ENCODE data around the gene WDR74. TPM values are rescaled to one million over a fixed set of nuclear protein-coding genes. Genes with fewer than 3 reads are reported as not detected.

The WDR74 gene
- total RNA-seq, 2 donors from 2014 or later, result 19.8 to 55.2 TPM

- Histone ChIP-seq H3K36me3 (peaks cover 25% of the 10 kb centered on the region), H3K27me3 (replicated peaks; ENCODE audit: insufficient read depth) (no peaks in the 10 kb centered on the region), H3K9me3 (no peaks in the 10 kb centered on the region), H3K27ac (peak within 1 kb of the TSS; percentile 86 to 94), H3K4me3 (peak within 1 kb of the TSS; percentile 98), H3K4me1 (ENCODE audit: control insufficient read depth in 1 of 2, low read depth in 2 of 2) (peaks cover 13 to 28% of the 10 kb centered on the region in 2 donors)
- TF ChIP-seq, protein P1, sequence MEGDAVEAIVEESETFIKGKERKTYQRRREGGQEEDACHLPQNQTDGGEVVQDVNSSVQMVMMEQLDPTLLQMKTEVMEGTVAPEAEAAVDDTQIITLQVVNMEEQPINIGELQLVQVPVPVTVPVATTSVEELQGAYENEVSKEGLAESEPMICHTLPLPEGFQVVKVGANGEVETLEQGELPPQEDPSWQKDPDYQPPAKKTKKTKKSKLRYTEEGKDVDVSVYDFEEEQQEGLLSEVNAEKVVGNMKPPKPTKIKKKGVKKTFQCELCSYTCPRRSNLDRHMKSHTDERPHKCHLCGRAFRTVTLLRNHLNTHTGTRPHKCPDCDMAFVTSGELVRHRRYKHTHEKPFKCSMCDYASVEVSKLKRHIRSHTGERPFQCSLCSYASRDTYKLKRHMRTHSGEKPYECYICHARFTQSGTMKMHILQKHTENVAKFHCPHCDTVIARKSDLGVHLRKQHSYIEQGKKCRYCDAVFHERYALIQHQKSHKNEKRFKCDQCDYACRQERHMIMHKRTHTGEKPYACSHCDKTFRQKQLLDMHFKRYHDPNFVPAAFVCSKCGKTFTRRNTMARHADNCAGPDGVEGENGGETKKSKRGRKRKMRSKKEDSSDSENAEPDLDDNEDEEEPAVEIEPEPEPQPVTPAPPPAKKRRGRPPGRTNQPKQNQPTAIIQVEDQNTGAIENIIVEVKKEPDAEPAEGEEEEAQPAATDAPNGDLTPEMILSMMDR (IDR thresholded peaks at IDR 0.05), result no peak
- DNase-seq (ENCODE audit: low spot score) (peak; percentile 72), ATAC-seq (ENCODE audit: insufficient number of reproducible peaks, low FRiP score, low read depth) (peak; percentile 89)
Measured at GRCh38 chr11:62805076-62805892, 34.1 kb downstream of the WDR74 start, which contains the start of gene NXF1. Gene NXF1, minus strand, starts transcription at chr11:62805440. Its CDS starts 84 bp downstream, at chr11:62805356.

DNA sequence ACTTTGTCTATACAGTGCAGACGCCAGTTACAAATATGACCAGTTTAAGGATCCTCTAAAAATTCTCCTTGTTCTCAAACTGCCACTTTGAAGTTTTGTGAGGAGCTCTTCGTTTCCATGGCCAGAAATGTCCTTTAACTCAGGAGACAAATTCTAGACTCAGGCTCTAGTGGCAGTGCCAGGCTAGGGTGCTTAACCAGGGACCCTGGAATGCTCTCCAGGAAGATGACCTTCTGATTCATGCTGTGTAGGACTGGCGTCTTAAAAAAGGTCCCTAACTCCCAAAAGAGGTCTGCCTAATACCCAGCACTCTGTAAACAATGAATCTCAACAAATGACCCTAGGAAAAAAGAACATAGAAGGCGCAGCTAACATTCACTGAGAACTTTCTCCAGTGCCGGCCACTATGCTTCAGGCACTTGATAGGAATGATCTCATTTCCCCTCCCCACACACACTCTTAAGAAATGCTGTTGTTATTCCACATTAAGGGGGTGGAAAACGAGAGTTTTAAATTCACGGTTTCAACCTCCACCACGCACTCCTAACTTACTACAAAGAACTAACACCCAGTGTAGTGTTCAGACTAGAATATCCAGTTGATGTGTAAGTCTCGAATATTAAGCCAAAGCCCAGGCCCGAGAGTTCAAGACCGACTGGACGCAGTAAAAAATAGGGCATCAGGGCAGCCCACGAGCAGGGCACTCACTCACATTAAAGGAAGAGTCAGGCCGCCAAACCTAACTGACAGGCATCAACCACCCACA is 34.9 kb downstream of the WDR74 start:
- H3K27ac ChIP-seq, result peak overlapping the region; percentile 86 to 94
- no peaks in the 10 kb centered on the region for H3K9me3 ChIP-seq
- TF ChIP-seq, protein P1 (IDR thresholded peaks at IDR 0.05), result no peak
- H3K36me3 ChIP-seq, result peaks cover 33% of the 10 kb centered on the region
- H3K4me3 ChIP-seq, result peak overlapping the region; percentile 98
- peaks cover 13 to 28% of the 10 kb centered on the region in 2 donors for H3K4me1 ChIP-seq (ENCODE audit: control insufficient read depth in 1 of 2, low read depth in 2 of 2)
- ATAC-seq (ENCODE audit: insufficient number of reproducible peaks, low FRiP score, low read depth), result no peak
- H3K27me3 ChIP-seq (replicated peaks; ENCODE audit: insufficient read depth), result no peaks in the 10 kb centered on the region
- no peak for DNase-seq (ENCODE audit: low spot score)

GRCh38 chr11:62801071-62801470 is 38.3 kb downstream of the WDR74 start:
- no peaks in the 10 kb centered on the region for H3K9me3 ChIP-seq
- no peak overlapping the region for H3K4me3 ChIP-seq
- ATAC-seq (ENCODE audit: insufficient number of reproducible peaks, low FRiP score, low read depth) (no peak), DNase-seq (ENCODE audit: low spot score) (no peak)
- H3K36me3 ChIP-seq, result peaks cover 66% of the 10 kb centered on the region
- H3K27ac ChIP-seq, result no peak overlapping the region
- peaks cover 11 to 21% of the 10 kb centered on the region in 2 donors for H3K4me1 ChIP-seq (ENCODE audit: control insufficient read depth in 1 of 2, low read depth in 2 of 2)
- TF ChIP-seq, protein P1 (IDR thresholded peaks at IDR 0.05), result no peak
- H3K27me3 ChIP-seq (replicated peaks; ENCODE audit: insufficient read depth), result no peaks in the 10 kb centered on the region

GRCh38 chr11:62799486-62799885 is 39.9 kb downstream of the WDR74 start:
- no peaks in the 10 kb centered on the region for H3K9me3 ChIP-seq
- H3K4me3 ChIP-seq, result no peak overlapping the region
- H3K27ac ChIP-seq, result no peak overlapping the region
- ATAC-seq (ENCODE audit: insufficient number of reproducible peaks, low FRiP score, low read depth), result no peak
- peaks cover 82% of the 10 kb centered on the region for H3K36me3 ChIP-seq
- peaks cover 8 to 14% of the 10 kb centered on the region in 2 donors for H3K4me1 ChIP-seq (ENCODE audit: control insufficient read depth in 1 of 2, low read depth in 2 of 2)
- H3K27me3 ChIP-seq (replicated peaks; ENCODE audit: insufficient read depth), result no peaks in the 10 kb centered on the region
- no peak for DNase-seq (ENCODE audit: low spot score)
- TF ChIP-seq, protein P1 (IDR thresholded peaks at IDR 0.05), result no peak

- H3K4me1 ChIP-seq (ENCODE audit: control insufficient read depth in 1 of 2, low read depth in 2 of 2), result peaks cover 3 to 10% of the 10 kb centered on the region in 2 donors
- no peaks in the 10 kb centered on the region for H3K9me3 ChIP-seq
- TF ChIP-seq, protein P1 (IDR thresholded peaks at IDR 0.05), result no peak
- DNase-seq (ENCODE audit: low spot score) (no peak), ATAC-seq (ENCODE audit: insufficient number of reproducible peaks, low FRiP score, low read depth) (no peak)
- no peak overlapping the region for H3K27ac ChIP-seq
- H3K36me3 ChIP-seq, result peaks cover 84% of the 10 kb centered on the region
- no peak overlapping the region for H3K4me3 ChIP-seq
- H3K27me3 ChIP-seq (replicated peaks; ENCODE audit: insufficient read depth), result no peaks in the 10 kb centered on the region
Measured at GRCh38 chr11:62796281-62796680, 43.1 kb downstream of the WDR74 start.

Measured in thoracic aorta (tissue), 2 donors.